Osteocyte (in vitro differentiated cells): ENCODE data around the gene LGR4. TPM values are rescaled to one million over a fixed set of nuclear protein-coding genes. Genes with fewer than 3 reads are reported as not detected.

Experiments used
- DNase-seq: peaks from one replicate; pipeline ENCODE4 v3.0.0; 2021; ENCODE audit warnings: mixed read lengths; ENCODE audit not compliant: unreplicated experiment; ENCODE audit errors: extremely low spot score
- H3K27ac Mint-ChIP-seq: one replicate; pipeline ENCODE4 v1.8.0; 2021; ENCODE audit warnings: mild to moderate bottlenecking, mixed read lengths; ENCODE audit not compliant: unreplicated experiment
- H3K27me3 Mint-ChIP-seq: one replicate; pipeline ENCODE4 v1.8.0; 2021; ENCODE audit warnings: mixed read lengths; ENCODE audit not compliant: unreplicated experiment
- H3K36me3 Mint-ChIP-seq: one replicate; pipeline ENCODE4 v1.8.0; 2021; ENCODE audit warnings: mixed read lengths; ENCODE audit not compliant: unreplicated experiment
- H3K4me1 Mint-ChIP-seq: one replicate; pipeline ENCODE4 v1.8.0; 2021; ENCODE audit warnings: mixed read lengths; ENCODE audit not compliant: unreplicated experiment
- H3K4me3 Mint-ChIP-seq: one replicate; pipeline ENCODE4 v1.8.0; 2021; ENCODE audit warnings: mild to moderate bottlenecking, moderate library complexity, mixed read lengths; ENCODE audit not compliant: unreplicated experiment
- H3K9me3 Mint-ChIP-seq: one replicate; pipeline ENCODE4 v1.8.0; 2021; ENCODE audit warnings: mixed read lengths; ENCODE audit not compliant: unreplicated experiment
- total RNA-seq: library from RNA; stranded (reverse); gene quantifications from 2 replicates; pipeline ENCODE4 v1.2.1, GENCODE V29; 2021
- TF ChIP-seq, protein P1 (sequence below): fragments of 200-600 bp; sonication (generic); IDR thresholded peaks from 2 replicates; pipeline ENCODE4 v1.5.0; 2021; ENCODE audit warnings: antibody characterized with exemption, mild to moderate bottlenecking, moderate library complexity

Gene LGR4
- total RNA-seq, 1 donor from 2014 or later, result 61.9 TPM

DNA sequence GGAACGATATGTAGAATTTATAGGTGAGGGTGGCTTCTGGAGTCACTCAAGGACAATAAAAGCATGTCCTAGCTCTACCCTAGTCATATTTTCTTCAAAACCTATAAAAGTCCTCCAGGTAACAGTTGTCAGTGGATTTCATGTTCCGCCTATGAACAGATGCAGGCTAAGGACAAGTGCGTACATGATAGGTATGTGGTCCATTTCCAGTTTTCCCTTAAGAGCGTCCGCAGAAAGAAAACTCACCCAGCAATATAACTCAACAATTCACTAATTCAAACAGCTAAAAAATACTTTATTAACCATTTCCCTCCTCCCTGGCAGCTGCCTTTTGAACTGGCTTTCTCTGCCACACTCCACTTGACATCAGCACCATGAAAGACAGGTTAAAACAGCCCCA is 59.4 kb downstream of the LGR4 start:
- H3K27me3 Mint-ChIP-seq, result no peaks in the 10 kb centered on the region
- TF ChIP-seq, protein P1, sequence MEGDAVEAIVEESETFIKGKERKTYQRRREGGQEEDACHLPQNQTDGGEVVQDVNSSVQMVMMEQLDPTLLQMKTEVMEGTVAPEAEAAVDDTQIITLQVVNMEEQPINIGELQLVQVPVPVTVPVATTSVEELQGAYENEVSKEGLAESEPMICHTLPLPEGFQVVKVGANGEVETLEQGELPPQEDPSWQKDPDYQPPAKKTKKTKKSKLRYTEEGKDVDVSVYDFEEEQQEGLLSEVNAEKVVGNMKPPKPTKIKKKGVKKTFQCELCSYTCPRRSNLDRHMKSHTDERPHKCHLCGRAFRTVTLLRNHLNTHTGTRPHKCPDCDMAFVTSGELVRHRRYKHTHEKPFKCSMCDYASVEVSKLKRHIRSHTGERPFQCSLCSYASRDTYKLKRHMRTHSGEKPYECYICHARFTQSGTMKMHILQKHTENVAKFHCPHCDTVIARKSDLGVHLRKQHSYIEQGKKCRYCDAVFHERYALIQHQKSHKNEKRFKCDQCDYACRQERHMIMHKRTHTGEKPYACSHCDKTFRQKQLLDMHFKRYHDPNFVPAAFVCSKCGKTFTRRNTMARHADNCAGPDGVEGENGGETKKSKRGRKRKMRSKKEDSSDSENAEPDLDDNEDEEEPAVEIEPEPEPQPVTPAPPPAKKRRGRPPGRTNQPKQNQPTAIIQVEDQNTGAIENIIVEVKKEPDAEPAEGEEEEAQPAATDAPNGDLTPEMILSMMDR, result no peak
- no peak overlapping the region for H3K27ac Mint-ChIP-seq
- no peak for DNase-seq
- peaks cover 43% of the 10 kb centered on the region for H3K4me1 Mint-ChIP-seq
- H3K9me3 Mint-ChIP-seq, result no peaks in the 10 kb centered on the region
- peaks cover 8% of the 10 kb centered on the region for H3K36me3 Mint-ChIP-seq
- no peak overlapping the region for H3K4me3 Mint-ChIP-seq

DNA sequence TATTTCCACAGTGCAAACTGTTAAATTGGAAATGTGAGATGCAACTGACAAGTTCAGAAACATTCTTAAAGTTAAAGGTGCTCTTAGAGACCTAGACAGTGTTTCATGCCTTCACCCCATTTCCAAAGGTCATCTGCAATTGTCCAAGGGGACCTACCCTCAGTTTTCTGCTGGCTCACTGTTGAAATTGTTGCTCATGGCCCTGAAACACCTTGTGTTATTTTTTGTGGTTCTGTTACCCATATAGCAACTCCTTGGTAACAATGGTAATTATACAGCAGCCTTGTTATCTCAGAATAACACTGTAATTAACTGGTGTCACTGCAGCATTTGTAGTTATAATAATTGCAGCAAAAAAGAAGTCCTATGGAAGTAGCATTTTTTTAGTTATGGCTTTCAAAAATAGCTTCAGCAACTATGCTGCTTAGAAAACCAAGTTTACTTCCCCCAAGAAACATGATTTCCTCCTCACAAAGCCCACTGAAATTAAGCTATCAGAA is 60.3 kb downstream of the LGR4 start:
- peaks cover 7% of the 10 kb centered on the region for H3K36me3 Mint-ChIP-seq
- TF ChIP-seq, protein P1, result no peak
- no peaks in the 10 kb centered on the region for H3K27me3 Mint-ChIP-seq
- H3K4me3 Mint-ChIP-seq, result no peak overlapping the region
- H3K4me1 Mint-ChIP-seq, result peaks cover 40% of the 10 kb centered on the region
- H3K9me3 Mint-ChIP-seq, result no peaks in the 10 kb centered on the region
- no peak overlapping the region for H3K27ac Mint-ChIP-seq
- no peak for DNase-seq

DNA sequence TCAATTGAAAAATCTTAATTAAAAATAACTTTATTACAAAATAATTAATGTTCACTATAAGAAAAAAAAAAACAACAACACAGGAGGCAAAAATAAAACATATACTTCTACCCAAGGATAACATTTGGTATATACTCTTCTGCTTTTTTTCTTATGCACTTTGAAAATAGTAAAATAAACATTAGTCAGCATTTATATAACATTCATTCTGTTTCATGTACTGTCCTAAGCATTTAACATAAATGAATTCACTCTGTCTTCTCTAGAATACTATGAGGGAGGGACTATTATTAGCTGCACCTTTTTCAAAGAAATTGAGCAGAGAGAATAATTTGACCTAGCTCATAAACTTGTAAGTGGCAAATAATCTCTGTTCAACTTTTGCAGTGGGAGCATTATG is 61.3 kb downstream of the LGR4 start:
- DNase-seq, result no peak
- Mint-ChIP-seq H3K27ac (no peak overlapping the region), H3K36me3 (peaks cover 8% of the 10 kb centered on the region), H3K4me1 (peaks cover 37% of the 10 kb centered on the region), H3K4me3 (no peak overlapping the region), H3K9me3 (no peaks in the 10 kb centered on the region), H3K27me3 (no peaks in the 10 kb centered on the region)
- TF ChIP-seq, protein P1, result no peak

DNA sequence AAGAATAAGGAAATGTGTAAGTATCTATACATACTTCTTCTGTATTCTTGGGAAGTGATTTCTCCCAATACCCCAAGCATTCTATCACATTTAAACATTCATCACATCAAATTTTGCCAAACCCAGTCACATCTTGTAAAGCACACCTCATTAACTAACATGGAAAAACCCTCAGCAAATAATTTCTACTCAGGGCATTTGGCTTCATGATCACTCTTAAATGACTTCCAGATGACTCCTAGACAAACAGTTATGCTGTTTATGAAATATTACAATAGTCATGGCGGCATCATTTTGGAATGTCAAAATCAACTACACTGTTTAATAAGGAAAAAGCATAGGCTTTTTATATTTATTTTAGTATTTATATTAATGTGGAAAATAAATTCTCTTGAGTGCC is 62.3 kb downstream of the LGR4 start:
- H3K27me3 Mint-ChIP-seq, result no peaks in the 10 kb centered on the region
- TF ChIP-seq, protein P1, result no peak
- DNase-seq, result no peak
- H3K36me3 Mint-ChIP-seq, result peaks cover 8% of the 10 kb centered on the region
- H3K9me3 Mint-ChIP-seq, result no peaks in the 10 kb centered on the region
- H3K4me1 Mint-ChIP-seq, result peaks cover 37% of the 10 kb centered on the region
- H3K27ac Mint-ChIP-seq, result no peak overlapping the region
- no peak overlapping the region for H3K4me3 Mint-ChIP-seq

DNA sequence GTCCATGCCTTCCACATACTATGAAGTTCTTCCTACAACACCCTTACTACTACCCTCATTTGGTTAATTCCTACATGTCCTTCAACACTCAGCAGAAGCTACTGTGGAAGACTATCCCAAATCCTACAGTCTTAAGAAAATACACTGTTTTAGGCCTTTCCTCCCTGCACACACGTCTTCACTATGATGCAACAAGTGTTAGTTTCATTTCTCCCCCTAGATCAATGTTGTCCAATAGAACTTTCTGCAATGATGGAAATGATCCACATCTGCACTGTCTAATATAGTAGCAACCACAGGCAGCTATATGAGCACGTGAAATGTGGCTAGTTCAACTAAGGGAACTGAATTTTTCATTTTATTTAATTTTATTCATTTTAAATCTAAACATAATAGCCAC is 62.8 kb downstream of the LGR4 start:
- no peaks in the 10 kb centered on the region for H3K9me3 Mint-ChIP-seq
- H3K36me3 Mint-ChIP-seq, result peaks cover 8% of the 10 kb centered on the region
- no peaks in the 10 kb centered on the region for H3K27me3 Mint-ChIP-seq
- H3K27ac Mint-ChIP-seq, result peak overlapping the region; percentile 5
- H3K4me3 Mint-ChIP-seq, result no peak overlapping the region
- no peak for DNase-seq
- H3K4me1 Mint-ChIP-seq, result peaks cover 35% of the 10 kb centered on the region
- TF ChIP-seq, protein P1, result no peak
